Nephron (organoid): ENCODE measurements around the gene ORAI2.
"Not testable (repeated sequence)": the region's sequence is repeated elsewhere in the genome, so short reads cannot be mapped to it uniquely, and the experiment has no call there.

Experiments
- H3K27ac Mint-ChIP-seq, 3 experiments: 2 replicates each; pipeline ENCODE4 v1.8.0; 2020; ENCODE audit warnings: mixed read lengths in 3 of 3, mild to moderate bottlenecking in 2 of 3, moderate library complexity in 1 of 3
- H3K27me3 Mint-ChIP-seq: 2 replicates; pipeline ENCODE4 v1.8.0; 2021; ENCODE audit warnings: low read depth, mild to moderate bottlenecking, moderate library complexity, mixed read lengths
- H3K36me3 Mint-ChIP-seq: 2 replicates; pipeline ENCODE4 v1.8.0; 2020; ENCODE audit warnings: low read depth, mixed read lengths
- H3K4me1 Mint-ChIP-seq: 2 replicates; pipeline ENCODE4 v1.8.0; 2020; ENCODE audit warnings: mixed read lengths
- H3K4me3 Mint-ChIP-seq, 3 experiments: 2 replicates each; pipeline ENCODE4 v1.8.0; 2020; ENCODE audit warnings: mild to moderate bottlenecking in 3 of 3, mixed read lengths in 3 of 3, moderate library complexity in 2 of 3
- H3K9me3 Mint-ChIP-seq: 2 replicates; pipeline ENCODE4 v1.8.0; 2020; ENCODE audit warnings: mixed read lengths
- TF ChIP-seq, protein P1 (sequence below), 3 experiments: fragments of 200-600 bp; sonication (generic); IDR thresholded peaks; one replicate each; pipeline ENCODE4 v1.5.0; 2021; ENCODE audit warnings: antibody characterized with exemption in 3 of 3; ENCODE audit not compliant: unreplicated experiment in 3 of 3

Gene ORAI2

DNA sequence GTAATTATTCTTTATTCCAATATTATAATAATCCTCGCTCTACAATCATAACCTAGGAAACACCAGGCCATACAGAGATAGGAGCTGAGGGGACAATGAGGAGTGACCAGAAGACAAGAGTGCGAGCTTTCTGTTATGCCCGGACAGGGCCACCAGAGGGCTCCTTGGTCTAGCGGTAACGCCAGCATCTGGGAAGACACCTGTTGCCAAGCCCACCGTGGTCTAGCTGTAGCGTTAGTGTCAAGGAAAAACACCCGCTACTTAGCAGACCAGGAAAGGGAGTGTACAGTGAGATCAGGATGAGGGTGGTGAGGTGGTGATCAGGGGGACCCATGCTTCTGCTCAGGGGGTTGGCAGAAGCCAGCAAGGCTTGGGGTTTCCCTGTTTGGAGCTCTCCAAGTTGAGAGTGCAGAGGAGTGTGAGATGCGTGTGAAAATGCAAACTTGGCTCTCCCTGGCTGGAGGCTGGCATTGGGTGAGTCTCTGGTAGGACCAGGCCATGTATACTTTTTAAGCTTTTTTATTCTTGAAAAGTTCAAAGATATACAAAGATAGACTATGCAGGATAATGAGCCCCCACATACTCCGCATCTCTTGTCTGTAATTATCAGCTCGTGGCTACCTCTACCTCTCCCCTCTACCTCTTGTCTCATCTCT lies 46.7 kb downstream of the ORAI2 start:
- H3K9me3 Mint-ChIP-seq, H3K4me3 Mint-ChIP-seq, H3K4me1 Mint-ChIP-seq, H3K36me3 Mint-ChIP-seq, H3K27me3 Mint-ChIP-seq: not testable (repeated sequence)
- peak overlapping the region in 2 of 3 experiments; percentile 53 to 57 for H3K27ac Mint-ChIP-seq
- TF ChIP-seq, protein P1, sequence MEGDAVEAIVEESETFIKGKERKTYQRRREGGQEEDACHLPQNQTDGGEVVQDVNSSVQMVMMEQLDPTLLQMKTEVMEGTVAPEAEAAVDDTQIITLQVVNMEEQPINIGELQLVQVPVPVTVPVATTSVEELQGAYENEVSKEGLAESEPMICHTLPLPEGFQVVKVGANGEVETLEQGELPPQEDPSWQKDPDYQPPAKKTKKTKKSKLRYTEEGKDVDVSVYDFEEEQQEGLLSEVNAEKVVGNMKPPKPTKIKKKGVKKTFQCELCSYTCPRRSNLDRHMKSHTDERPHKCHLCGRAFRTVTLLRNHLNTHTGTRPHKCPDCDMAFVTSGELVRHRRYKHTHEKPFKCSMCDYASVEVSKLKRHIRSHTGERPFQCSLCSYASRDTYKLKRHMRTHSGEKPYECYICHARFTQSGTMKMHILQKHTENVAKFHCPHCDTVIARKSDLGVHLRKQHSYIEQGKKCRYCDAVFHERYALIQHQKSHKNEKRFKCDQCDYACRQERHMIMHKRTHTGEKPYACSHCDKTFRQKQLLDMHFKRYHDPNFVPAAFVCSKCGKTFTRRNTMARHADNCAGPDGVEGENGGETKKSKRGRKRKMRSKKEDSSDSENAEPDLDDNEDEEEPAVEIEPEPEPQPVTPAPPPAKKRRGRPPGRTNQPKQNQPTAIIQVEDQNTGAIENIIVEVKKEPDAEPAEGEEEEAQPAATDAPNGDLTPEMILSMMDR (IDR thresholded peaks at IDR 0.05; ENCODE audit: unreplicated experiment in 3 of 3) = peak in 2 of 3 experiments; percentile 11 to 23

DNA sequence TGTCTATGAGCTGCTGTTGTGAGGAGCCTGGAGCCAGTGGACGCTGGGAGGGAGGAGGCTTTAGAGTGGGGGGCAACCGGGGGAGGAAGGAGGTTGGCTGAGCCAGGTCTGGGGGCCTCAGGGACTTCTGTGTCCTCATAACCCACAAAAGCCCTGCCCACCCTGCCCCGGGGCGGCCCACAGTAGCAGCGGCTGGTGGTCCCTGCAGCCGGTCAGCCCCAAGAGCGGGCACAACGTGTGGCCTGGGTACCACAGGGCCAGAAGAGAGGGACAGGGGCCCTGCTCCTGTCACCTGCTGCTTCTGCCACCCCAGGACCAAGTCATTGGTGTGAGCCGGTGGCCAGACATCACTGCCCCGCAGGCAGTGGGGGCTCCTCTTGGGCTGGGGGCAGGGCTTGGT lies 48.6 kb downstream of the ORAI2 start:
- H3K27me3 Mint-ChIP-seq, H3K4me3 Mint-ChIP-seq, H3K4me1 Mint-ChIP-seq, H3K27ac Mint-ChIP-seq, H3K36me3 Mint-ChIP-seq, H3K9me3 Mint-ChIP-seq: not testable (repeated sequence)

DNA sequence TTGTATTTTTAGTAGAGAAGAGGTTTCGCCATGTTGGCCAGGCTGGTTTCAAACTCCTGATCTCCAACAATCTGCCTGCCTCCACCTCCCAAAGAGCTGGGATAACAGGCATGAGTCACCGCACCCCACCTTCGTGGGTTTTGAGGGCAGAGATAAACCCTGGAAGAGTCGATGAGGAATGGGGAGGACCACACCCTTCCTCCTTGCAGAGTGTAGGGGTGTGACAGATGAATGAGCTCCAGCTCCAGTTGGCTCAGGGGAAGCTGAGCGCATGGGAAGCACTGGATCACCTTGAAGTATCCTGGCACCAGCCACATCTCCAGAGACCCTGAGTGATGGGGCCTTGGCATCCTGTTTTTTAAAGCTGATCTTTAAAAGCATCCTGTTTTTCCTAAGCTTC lies 50.9 kb downstream of the ORAI2 start:
- H3K4me1 Mint-ChIP-seq, H3K9me3 Mint-ChIP-seq, H3K27me3 Mint-ChIP-seq, H3K36me3 Mint-ChIP-seq, H3K27ac Mint-ChIP-seq, H3K4me3 Mint-ChIP-seq: not testable (repeated sequence)

DNA sequence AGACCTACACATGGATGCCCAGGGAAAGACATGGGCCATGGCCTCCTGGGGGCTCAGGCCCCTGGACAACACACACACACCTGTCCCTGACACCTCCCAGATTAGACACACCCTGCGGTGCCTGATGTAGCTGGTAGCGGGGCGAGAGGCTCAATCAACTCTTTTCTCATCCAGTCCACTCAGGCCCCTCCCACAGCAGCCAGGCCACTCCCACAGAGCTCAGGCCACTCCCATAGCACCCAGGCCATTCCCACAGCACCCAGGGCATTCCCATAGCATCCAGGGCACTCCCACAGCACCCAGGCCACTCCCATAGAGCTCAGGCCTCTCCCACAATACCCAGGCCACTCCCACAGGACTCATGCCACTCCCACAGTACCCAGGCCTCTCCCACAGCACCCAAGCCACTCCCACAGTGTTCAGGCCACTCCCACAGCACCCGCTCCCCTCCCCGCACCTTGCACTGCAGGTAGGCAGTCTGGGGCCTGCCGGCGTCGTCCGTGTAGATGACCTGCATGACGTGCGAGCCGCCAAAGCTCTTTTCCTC lies 57.2 kb downstream of the ORAI2 start:
- H3K36me3 Mint-ChIP-seq, H3K9me3 Mint-ChIP-seq, H3K27me3 Mint-ChIP-seq, H3K4me1 Mint-ChIP-seq, H3K4me3 Mint-ChIP-seq, H3K27ac Mint-ChIP-seq: not testable (repeated sequence)

DNA sequence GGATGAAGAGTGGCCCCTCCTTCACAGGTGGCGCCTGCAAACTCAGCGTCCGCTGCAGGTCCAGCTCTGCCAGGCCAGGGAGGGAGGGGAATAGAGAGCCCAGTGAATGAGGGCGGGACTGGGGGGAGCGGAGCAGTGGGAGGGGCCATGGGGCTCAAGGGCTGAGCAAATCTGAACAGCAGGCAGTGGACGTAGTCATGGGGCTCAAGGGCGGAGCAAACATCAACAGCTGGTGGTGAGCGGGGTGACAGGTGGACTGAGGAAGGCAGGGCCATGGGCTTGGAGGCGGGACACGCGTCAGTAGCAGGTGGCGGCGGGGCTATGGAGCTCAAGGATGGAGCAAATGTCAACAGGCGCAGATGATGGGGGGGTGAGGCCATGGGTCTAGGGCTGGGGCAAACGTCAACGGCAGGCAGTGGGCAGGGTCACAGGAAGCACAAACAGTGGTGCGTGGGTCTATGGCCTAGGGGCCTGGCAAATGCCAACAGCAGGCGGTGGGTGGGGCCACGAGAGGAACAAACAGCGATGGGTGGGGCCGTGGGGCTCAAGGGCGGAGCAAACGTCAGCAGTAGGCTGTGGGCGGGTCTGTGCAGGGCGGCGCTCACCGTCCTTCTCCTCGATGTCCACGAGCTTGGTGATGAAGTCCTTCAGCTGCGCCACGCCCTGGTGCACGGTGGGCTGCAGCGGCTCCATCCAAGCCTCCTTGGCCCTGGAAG lies 60.0 kb downstream of the ORAI2 start:
- H3K4me1 Mint-ChIP-seq, H3K4me3 Mint-ChIP-seq, H3K9me3 Mint-ChIP-seq, H3K27ac Mint-ChIP-seq, H3K27me3 Mint-ChIP-seq, H3K36me3 Mint-ChIP-seq: not testable (repeated sequence)

DNA sequence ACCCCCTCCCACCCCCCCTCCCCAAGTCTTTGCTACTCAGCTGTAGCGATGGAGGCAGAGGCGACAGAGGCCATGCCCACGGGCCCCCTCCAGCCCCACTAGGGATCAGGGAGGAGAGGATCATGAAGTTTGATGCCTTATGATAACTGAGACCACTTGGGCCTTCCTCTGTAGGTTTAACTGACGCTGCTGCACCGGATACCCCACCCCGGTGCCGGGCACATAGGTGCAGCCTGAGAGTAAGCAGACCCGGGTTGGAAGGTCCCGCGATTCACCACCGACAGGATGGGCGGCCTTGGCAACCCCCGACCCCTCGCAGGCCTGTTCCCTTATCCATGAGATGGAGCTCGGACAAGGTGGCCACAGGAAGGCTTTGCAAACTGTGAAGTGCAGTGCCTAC lies 60.7 kb downstream of the ORAI2 start:
- H3K27ac Mint-ChIP-seq, H3K4me3 Mint-ChIP-seq, H3K36me3 Mint-ChIP-seq, H3K4me1 Mint-ChIP-seq, H3K27me3 Mint-ChIP-seq, H3K9me3 Mint-ChIP-seq: not testable (repeated sequence)

DNA sequence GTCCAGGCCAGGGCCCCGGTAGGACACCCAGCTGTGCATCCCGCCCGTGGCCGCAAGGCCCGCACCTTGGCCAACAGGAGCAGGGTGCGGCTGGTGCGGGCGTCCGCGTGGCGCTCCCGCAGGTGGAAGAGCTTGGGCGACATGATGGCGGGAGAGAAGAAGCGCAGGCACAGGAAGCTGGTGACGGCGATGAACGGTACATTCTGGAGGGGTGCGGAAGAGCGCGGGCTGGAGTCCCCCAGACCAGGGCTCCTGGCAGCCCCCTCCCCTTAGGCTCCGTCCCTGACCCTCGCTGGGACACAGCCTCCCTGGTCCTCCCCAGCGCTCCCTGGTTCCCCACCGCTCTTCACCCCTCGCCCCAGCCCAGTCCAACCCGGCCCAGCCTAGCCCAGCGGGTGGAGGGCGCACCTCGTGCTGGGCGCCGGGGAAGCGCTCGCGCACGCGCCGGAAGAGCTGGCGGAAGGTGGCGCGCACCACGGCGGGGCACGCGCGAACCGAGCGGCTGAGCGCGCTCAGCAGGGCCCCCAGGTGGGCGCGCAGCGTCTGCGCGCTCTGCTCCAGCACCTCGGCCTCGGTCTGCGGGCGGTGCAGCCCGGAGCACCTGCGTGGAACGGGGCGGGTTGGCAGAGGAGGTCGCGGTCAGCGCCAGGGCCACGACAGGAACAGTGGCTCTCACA lies 61.2 kb downstream of the ORAI2 start:
- H3K9me3 Mint-ChIP-seq, H3K36me3 Mint-ChIP-seq, H3K27me3 Mint-ChIP-seq, H3K27ac Mint-ChIP-seq, H3K4me3 Mint-ChIP-seq, H3K4me1 Mint-ChIP-seq: not testable (repeated sequence)

DNA sequence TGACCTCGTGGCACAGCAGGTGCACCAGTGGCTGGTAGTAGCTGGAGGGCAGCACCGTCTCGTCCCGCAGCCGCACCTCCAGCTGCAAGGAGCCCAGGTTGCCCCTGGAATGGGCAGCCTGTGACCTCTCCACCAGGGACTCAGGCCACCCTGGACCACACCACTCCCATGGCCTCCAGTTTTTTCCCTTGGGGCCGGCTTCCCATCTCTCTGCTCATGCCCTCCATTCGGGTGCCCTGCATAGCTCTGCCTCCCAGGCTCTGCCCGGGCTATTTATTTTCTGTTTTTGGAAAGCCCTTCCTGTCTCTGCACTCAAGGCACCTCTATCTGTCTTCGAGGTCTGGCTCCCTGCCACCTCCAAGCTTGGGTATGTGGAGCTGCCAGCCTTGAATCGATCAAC lies 63.5 kb downstream of the ORAI2 start:
- not testable (repeated sequence) for H3K36me3 Mint-ChIP-seq

DNA sequence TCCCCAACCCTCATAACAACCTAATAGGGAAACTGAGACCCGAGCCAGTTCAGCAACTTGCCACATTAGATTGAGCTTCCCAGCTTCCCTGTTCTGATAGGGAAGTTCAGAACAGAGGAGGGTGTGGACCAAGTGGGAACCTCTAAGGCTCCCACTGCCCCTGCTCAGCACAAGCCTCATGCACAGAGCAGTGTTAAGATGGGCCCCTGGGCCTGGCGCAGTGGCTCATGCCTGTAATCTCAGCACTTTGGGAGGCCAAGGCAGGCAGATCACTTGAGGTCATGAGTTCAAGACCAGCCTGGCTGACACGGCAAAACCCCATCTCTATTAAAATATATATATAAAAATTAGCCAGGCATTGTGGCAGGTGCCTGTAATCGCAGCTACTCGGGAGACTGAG lies 63.9 kb downstream of the ORAI2 start:
- not testable (repeated sequence) for H3K27ac Mint-ChIP-seq, H3K27me3 Mint-ChIP-seq, H3K4me1 Mint-ChIP-seq, H3K36me3 Mint-ChIP-seq, H3K4me3 Mint-ChIP-seq, H3K9me3 Mint-ChIP-seq

More for the DNA sequence above, 63.5 kb downstream of the ORAI2 start:
- H3K4me1 Mint-ChIP-seq, H3K27me3 Mint-ChIP-seq, H3K27ac Mint-ChIP-seq, H3K9me3 Mint-ChIP-seq, H3K4me3 Mint-ChIP-seq: not testable (repeated sequence)

DNA sequence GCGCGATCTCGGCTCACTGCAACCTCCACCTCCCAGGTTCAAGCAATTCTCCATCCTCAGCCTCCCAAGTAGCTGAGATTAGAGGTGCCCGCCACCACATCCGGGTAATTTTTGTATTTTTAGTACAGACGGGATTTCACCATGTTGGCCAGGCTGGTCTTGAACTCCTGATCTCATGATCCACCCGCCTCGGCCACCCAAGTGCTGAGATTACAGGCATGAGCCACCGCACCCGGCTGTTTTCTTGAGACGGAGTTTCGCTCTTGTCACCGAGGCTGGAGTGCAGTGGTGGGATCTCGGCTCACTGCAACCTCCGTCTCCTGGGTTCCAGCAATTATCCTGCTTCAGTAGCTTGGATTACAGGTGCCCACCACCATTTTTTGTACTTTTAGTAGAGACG lies 64.9 kb downstream of the ORAI2 start:
- H3K36me3 Mint-ChIP-seq, H3K4me1 Mint-ChIP-seq, H3K27me3 Mint-ChIP-seq, H3K9me3 Mint-ChIP-seq, H3K4me3 Mint-ChIP-seq, H3K27ac Mint-ChIP-seq: not testable (repeated sequence)

DNA sequence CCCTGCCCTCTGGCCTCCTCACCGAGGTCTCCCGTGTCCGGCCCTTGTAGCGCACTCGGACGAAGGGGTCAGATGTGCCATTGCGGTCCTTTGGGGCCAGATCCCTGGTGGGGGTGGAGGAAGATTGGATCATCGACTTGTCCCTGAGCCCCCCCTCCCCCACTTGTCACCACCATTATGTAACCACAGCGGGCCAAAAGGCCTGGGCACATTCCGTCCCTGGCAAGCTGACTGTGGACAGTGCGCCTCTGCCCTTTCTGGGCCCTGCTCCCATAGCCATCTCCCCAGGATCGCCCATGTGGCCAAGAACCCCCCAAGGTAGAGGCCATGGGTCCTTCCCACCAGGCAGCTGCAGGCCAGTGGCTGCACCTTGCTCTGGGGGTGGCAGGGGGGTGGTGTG lies 69.8 kb downstream of the ORAI2 start:
- not testable (repeated sequence) for H3K4me3 Mint-ChIP-seq, H3K27ac Mint-ChIP-seq, H3K27me3 Mint-ChIP-seq, H3K36me3 Mint-ChIP-seq, H3K4me1 Mint-ChIP-seq, H3K9me3 Mint-ChIP-seq

DNA sequence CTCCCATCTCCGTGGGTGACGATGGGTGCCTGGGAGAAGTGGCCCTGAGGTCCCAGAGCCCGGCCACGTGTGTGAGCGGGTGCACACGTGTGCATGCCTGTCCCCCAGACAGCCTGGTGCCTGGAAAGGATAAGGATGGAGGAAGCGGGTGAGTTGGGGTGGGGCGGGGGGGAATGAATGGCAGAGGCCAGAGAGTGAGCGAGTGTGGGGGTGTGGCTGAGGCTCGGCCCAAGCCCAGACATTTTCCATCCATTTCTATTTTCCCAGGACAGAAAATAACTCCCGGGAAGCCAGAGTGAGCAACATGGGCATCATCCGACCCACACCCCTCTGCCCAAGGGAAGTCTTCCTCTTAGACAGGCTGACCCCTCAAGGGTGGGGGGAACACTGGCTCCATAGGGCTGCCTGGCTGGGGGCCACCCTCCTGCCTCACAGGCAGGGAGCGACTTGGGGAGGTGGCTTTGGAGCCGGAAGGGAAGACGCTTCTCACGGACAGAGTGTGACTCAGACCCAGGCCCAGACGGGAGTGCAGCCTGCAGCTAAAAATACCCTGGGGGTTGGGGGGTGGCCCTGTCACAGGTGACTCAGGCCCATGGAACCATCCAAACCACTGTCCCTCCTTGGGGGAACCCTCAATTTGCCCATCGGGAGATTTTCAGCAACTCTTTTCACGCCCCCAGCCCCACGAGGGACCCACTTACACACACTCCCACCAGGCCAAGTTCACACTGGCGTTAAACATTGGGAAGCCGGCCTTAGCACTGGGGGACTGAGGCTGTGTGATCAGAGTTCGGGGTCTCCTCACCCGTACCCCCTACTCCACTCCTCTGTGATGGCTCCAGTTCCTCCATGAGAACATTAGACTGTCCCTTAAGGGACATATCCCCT lies 72.2 kb downstream of the ORAI2 start:
- not testable (repeated sequence) for H3K4me1 Mint-ChIP-seq, H3K27me3 Mint-ChIP-seq, H3K9me3 Mint-ChIP-seq, H3K27ac Mint-ChIP-seq, H3K36me3 Mint-ChIP-seq, H3K4me3 Mint-ChIP-seq
